H9 (cell line): ENCODE measurements around the gene OR2B2. TPM values are rescaled to one million over a fixed set of nuclear protein-coding genes. Genes with fewer than 3 reads are reported as not detected.

Experiments used
- DNase-seq: peaks from one replicate; pipeline ENCODE4 v3.0.0-alpha.2; 2017
- H2AFZ ChIP-seq: one replicate; pipeline ENCODE4 v1.6.1; 2013; ENCODE audit warnings: mild to moderate bottlenecking, low read length, control low read depth, moderate library complexity
- H2AK5ac ChIP-seq: 2 replicates; pipeline ENCODE4 v1.6.1; 2013; ENCODE audit warnings: low read length, control low read depth, mixed read lengths; ENCODE audit not compliant: insufficient read length
- H2BK120ac ChIP-seq: one replicate; pipeline ENCODE4 v1.6.1; 2013; ENCODE audit warnings: low read depth, mild to moderate bottlenecking, low read length, control low read depth, inconsistent platforms; ENCODE audit not compliant: poor library complexity, severe bottlenecking
- H2BK12ac ChIP-seq: 2 replicates; pipeline ENCODE4 v1.6.1; 2013; ENCODE audit warnings: low read length, control low read depth, mixed read lengths, low read depth; ENCODE audit not compliant: insufficient read length
- H2BK15ac ChIP-seq: 2 replicates; pipeline ENCODE4 v1.6.1; 2013; ENCODE audit warnings: low read depth, low read length, control low read depth
- H2BK20ac ChIP-seq: one replicate; pipeline ENCODE4 v1.6.1; 2013; ENCODE audit warnings: low read depth, mild to moderate bottlenecking, low read length, control low read depth, inconsistent platforms; ENCODE audit not compliant: poor library complexity, severe bottlenecking
- H2BK5ac ChIP-seq: 2 replicates; pipeline ENCODE4 v1.6.1; 2013; ENCODE audit warnings: low read length, control low read depth, mixed read lengths; ENCODE audit not compliant: insufficient read length
- H3K14ac ChIP-seq: 2 replicates; pipeline ENCODE4 v1.6.1; 2013; ENCODE audit warnings: low read length, control low read depth; ENCODE audit not compliant: insufficient read depth
- H3K18ac ChIP-seq: 2 replicates; pipeline ENCODE4 v1.6.1; 2013; ENCODE audit warnings: low read depth, mild to moderate bottlenecking, mixed read lengths, low read length, control low read depth; ENCODE audit not compliant: insufficient read length
- H3K23ac ChIP-seq: 2 replicates; pipeline ENCODE4 v1.6.1; 2013; ENCODE audit warnings: low read length, control low read depth, mixed read lengths, low read depth; ENCODE audit not compliant: insufficient read length
- H3K23me2 ChIP-seq: 2 replicates; pipeline ENCODE4 v1.6.1; 2013; ENCODE audit warnings: low read depth, mild to moderate bottlenecking, mixed read lengths, low read length, control low read depth; ENCODE audit not compliant: insufficient read length, poor library complexity, severe bottlenecking
- H3K27ac ChIP-seq: 2 replicates; pipeline ENCODE4 v1.5.1; 2013; ENCODE audit warnings: low read length, control low read depth, mixed read lengths, low read depth; ENCODE audit not compliant: insufficient read length
- H3K27me3 ChIP-seq: 2 replicates; pipeline ENCODE4 v1.6.1; 2013; ENCODE audit warnings: low read length, control low read depth, inconsistent platforms; ENCODE audit not compliant: insufficient read depth
- H3K4ac ChIP-seq: 2 replicates; pipeline ENCODE4 v1.6.1; 2013; ENCODE audit warnings: low read depth, mild to moderate bottlenecking, control low read depth, inconsistent platforms, low read length, moderate library complexity
- H3K4me1 ChIP-seq: 2 replicates; pipeline ENCODE4 v1.6.1; 2013; ENCODE audit warnings: low read length, control low read depth, inconsistent platforms; ENCODE audit not compliant: insufficient read depth
- H3K4me2 ChIP-seq: 2 replicates; pipeline ENCODE4 v1.6.1; 2013; ENCODE audit warnings: low read length, control low read depth, mixed read lengths; ENCODE audit not compliant: insufficient read length, insufficient read depth
- H3K56ac ChIP-seq: 2 replicates; pipeline ENCODE4 v1.6.1; 2013; ENCODE audit warnings: low read depth, mild to moderate bottlenecking, mixed read lengths, low read length, control low read depth; ENCODE audit not compliant: insufficient read length
- H3K79me1 ChIP-seq: 2 replicates; pipeline ENCODE4 v1.6.1; 2013; ENCODE audit warnings: low read depth, mild to moderate bottlenecking, moderate library complexity, low read length, control low read depth, inconsistent platforms; ENCODE audit not compliant: insufficient read depth, poor library complexity, severe bottlenecking
- H3K79me2 ChIP-seq: 2 replicates; pipeline ENCODE4 v1.6.1; 2013; ENCODE audit warnings: low read length, control low read depth, inconsistent platforms; ENCODE audit not compliant: insufficient read depth
- H3K9ac ChIP-seq: 2 replicates; pipeline ENCODE4 v1.6.1; 2013; ENCODE audit warnings: low read length, control low read depth, mixed read lengths; ENCODE audit not compliant: insufficient read length; ENCODE audit errors: extremely low read depth
- H3K9me3 ChIP-seq: one replicate; pipeline ENCODE4 v1.6.1; 2013; ENCODE audit warnings: low read depth, low read length, inconsistent platforms; ENCODE audit not compliant: control insufficient read depth
- H3T11ph ChIP-seq: one replicate; pipeline ENCODE4 v1.6.1; 2013; ENCODE audit warnings: mild to moderate bottlenecking, low read length, control low read depth, inconsistent platforms
- H4K20me1 ChIP-seq: one replicate; pipeline ENCODE4 v1.6.1; 2013; ENCODE audit not compliant: control insufficient read depth, insufficient read length, insufficient read depth
- H4K5ac ChIP-seq: 2 replicates; pipeline ENCODE4 v1.6.1; 2013; ENCODE audit warnings: low read depth, mild to moderate bottlenecking, mixed read lengths, low read length, control low read depth; ENCODE audit not compliant: insufficient read length
- H4K8ac ChIP-seq: replicated peaks from 2 replicates; pipeline ENCODE4 v1.6.1; 2013; ENCODE audit warnings: low read length, control low read depth, mixed read lengths, low read depth; ENCODE audit not compliant: insufficient read length
- H4K91ac ChIP-seq: 2 replicates; pipeline ENCODE4 v1.6.1; 2013; ENCODE audit warnings: low read depth, mild to moderate bottlenecking, moderate library complexity, mixed read lengths, low read length, control low read depth; ENCODE audit not compliant: insufficient read length
- H3K27ac Mint-ChIP-seq, 3 experiments: 2 replicates in 2 of 3; 3 replicates in 1 of 3; pipeline ENCODE4 v1.8.0; 2020 to 2021; ENCODE audit warnings: mixed read lengths in 3 of 3, mild to moderate bottlenecking in 1 of 3, moderate library complexity in 1 of 3
- H3K27me3 Mint-ChIP-seq: 2 replicates; pipeline ENCODE4 v1.8.0; 2021; ENCODE audit warnings: low read depth, mild to moderate bottlenecking, moderate library complexity, mixed read lengths
- H3K36me3 Mint-ChIP-seq, 3 experiments: 2 replicates in 2 of 3; 3 replicates in 1 of 3; pipeline ENCODE4 v1.8.0; 2020 to 2021; ENCODE audit warnings: low read depth in 3 of 3, mixed read lengths in 3 of 3; ENCODE audit not compliant: insufficient read depth in 1 of 3
- H3K4me1 Mint-ChIP-seq, 2 experiments: 2 replicates each; pipeline ENCODE4 v1.8.0; 2020; ENCODE audit warnings: mixed read lengths in 2 of 2
- H3K4me3 Mint-ChIP-seq, 2 experiments: 2 replicates in 1 of 2; 3 replicates in 1 of 2; pipeline ENCODE4 v1.8.0; 2020 to 2021; ENCODE audit warnings: mild to moderate bottlenecking in 2 of 2, mixed read lengths in 2 of 2, moderate library complexity in 1 of 2
- H3K9me3 Mint-ChIP-seq, 2 experiments: 2 replicates in 1 of 2; 3 replicates in 1 of 2; pipeline ENCODE4 v1.8.0; 2020; ENCODE audit warnings: mild to moderate bottlenecking in 2 of 2, mixed read lengths in 2 of 2, moderate library complexity in 1 of 2
- CTCF ChIP-seq: fragments of 200-600 bp; sonication (generic); conservative IDR thresholded peaks from 3 replicates; pipeline ENCODE4 v1.8.0; 2021; ENCODE audit warnings: antibody characterized with exemption, mild to moderate bottlenecking
- WGBS: extraction: QIAGEN DNeasy Blood & Tissue Kit; methylation state at CpG from one replicate; pipeline ENCODE4 v1.1.7; 2013; ENCODE audit warnings: missing lambda C conversion rate, low lambda C conversion rate, mixed read lengths; ENCODE audit not compliant: insufficient read length; ENCODE audit errors: extremely low coverage; 5-methylcytosine and 5-hydroxymethylcytosine counted together
- total RNA-seq: library from RNA; stranded (reverse); gene quantifications from 2 replicates; pipeline ENCODE4 v1.2.1, GENCODE V29; 2021

The OR2B2 gene
- total RNA-seq, 1 experiment from 2014 or later = not detected

DNA sequence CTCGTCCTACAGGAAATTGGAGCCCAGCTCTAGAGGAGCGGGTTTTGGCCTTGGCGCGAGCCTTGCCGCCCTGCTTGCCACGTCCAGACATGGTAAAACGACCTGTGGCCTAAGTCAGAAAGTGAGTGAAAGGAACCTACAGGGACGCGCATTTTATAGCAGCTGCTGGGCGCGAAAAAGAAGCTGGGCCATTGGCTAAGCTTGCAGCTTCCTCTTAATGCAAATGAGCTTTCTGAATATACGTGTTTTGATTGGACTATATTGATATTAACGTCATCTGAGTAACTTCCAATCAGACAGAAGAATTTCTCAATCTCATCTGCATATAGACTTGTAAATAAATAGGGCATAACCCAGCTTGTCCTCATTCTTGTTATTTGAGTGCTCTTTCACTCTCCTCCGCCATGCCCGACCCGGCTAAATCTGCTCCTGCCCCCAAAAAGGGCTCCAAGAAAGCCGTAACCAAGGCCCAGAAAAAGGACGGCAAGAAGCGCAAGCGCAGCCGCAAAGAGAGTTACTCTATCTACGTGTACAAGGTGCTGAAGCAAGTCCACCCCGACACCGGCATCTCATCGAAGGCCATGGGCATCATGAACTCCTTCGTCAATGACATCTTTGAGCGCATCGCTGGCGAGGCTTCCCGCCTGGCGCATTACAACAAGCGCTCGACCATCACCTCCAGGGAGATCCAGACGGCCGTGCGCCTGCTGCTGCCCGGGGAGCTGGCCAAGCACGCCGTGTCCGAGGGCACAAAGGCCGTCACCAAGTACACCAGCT is 18.9 kb downstream of the OR2B2 start:
- Histone ChIP-seq H3K4me1 (peaks cover under 1% of the 10 kb centered on the region), H2AFZ (no peak overlapping the region), H2BK20ac (no peak overlapping the region), H2BK120ac (no peak overlapping the region), H3T11ph (no peak overlapping the region), H4K8ac (no peak overlapping the region), H2BK5ac (peak overlapping the region; percentile 94), H3K56ac (peak overlapping the region; percentile 82), H3K23ac (no peak overlapping the region), H3K9me3 (no peaks in the 10 kb centered on the region), H4K91ac (peak overlapping the region; percentile 14), H3K14ac (peak overlapping the region; percentile 96), H3K23me2 (peaks cover 19% of the 10 kb centered on the region), H2AK5ac (no peak overlapping the region), H3K9ac (peak overlapping the region; percentile 99), H3K27ac (peak overlapping the region; percentile 96), H3K18ac (peak overlapping the region; percentile 98), H3K4me2 (peak overlapping the region; percentile 92), H3K4ac (peak overlapping the region; percentile 35; the same call in 1 of the 2 replicates), H4K20me1 (no peaks in the 10 kb centered on the region), H2BK12ac (no peak overlapping the region), H4K5ac (no peak overlapping the region), H3K79me1 (no peaks in the 10 kb centered on the region), H3K27me3 (no peaks in the 10 kb centered on the region), H3K79me2 (no peaks in the 10 kb centered on the region), H2BK15ac (no peak overlapping the region)
- H3K27ac Mint-ChIP-seq = peak overlapping the region; percentile 99 to 100 (median 99)
- H3K4me1 Mint-ChIP-seq = peaks cover 33 to 34% of the 10 kb centered on the region in 2 experiments
- no CpG with 5 or more reads among the region's 41 CpGs for WGBS
- peak; percentile 94 for DNase-seq
- H3K9me3 Mint-ChIP-seq = peaks cover 0 to 3% of the 10 kb centered on the region in 2 experiments; a peak in 1 of 5 replicates
- TF ChIP-seq CTCF = no peak
- peaks cover 9% of the 10 kb centered on the region; the same call in 1 of the 2 replicates for H3K27me3 Mint-ChIP-seq
- no peak overlapping the region for H3K4me3 Mint-ChIP-seq
- peaks cover 0 to 4% (median 3%) of the 10 kb centered on the region in 3 experiments; a peak in 3 of 7 replicates for H3K36me3 Mint-ChIP-seq
